IPS DF 6.9 (cell line): ENCODE measurements around the gene CCDC85C.

ENCODE experiments used
- DNase-seq: peaks from one replicate; pipeline ENCODE4 v3.0.0-alpha.2; 2013; ENCODE audit warnings: low read depth, low spot score
- H3K27ac ChIP-seq: one replicate; pipeline ENCODE4 v1.5.1; 2013; ENCODE audit warnings: low read length, control low read depth
- H3K27me3 ChIP-seq: 2 replicates; pipeline ENCODE4 v1.6.1; 2013; ENCODE audit warnings: mild to moderate bottlenecking, low read length; ENCODE audit not compliant: control insufficient read depth, insufficient read depth
- H3K36me3 ChIP-seq: 2 replicates; pipeline ENCODE4 v1.6.1; 2013; ENCODE audit warnings: low read length; ENCODE audit not compliant: control insufficient read depth, insufficient read depth
- H3K4me1 ChIP-seq: 2 replicates; pipeline ENCODE4 v1.6.1; 2013; ENCODE audit warnings: low read length; ENCODE audit not compliant: control insufficient read depth, insufficient read depth
- H3K4me3 ChIP-seq: 2 replicates; pipeline ENCODE4 v1.5.1; 2013; ENCODE audit warnings: mild to moderate bottlenecking, low read length
- H3K9me3 ChIP-seq: 2 replicates; pipeline ENCODE4 v1.6.1; 2013; ENCODE audit warnings: low read length, inconsistent platforms; ENCODE audit not compliant: control insufficient read depth, insufficient read depth
- WGBS: extraction: QIAGEN DNeasy Blood & Tissue Kit; methylation state at CpG from one replicate; pipeline ENCODE4 v1.1.7; 2013; ENCODE audit warnings: mixed read lengths, missing lambda C conversion rate; ENCODE audit not compliant: insufficient read length, insufficient coverage; 5-methylcytosine and 5-hydroxymethylcytosine counted together

Gene CCDC85C

GRCh38 chr14:99552021-99552553, 51.9 kb downstream of the CCDC85C start:
- no peak overlapping the region for H3K4me3 ChIP-seq
- no peak overlapping the region for H3K27ac ChIP-seq
- no peak for DNase-seq
- H3K4me1 ChIP-seq: peaks cover 7% of the 10 kb centered on the region
- no CpG with 5 or more reads among the region's 9 CpGs for WGBS
- no peaks in the 10 kb centered on the region for H3K27me3 ChIP-seq
- H3K36me3 ChIP-seq: no peaks in the 10 kb centered on the region
- H3K9me3 ChIP-seq: no peaks in the 10 kb centered on the region

GRCh38 chr14:99551034-99551922, 52.7 kb downstream of the CCDC85C start:
- Histone ChIP-seq H3K4me1 (peaks cover 7% of the 10 kb centered on the region), H3K4me3 (no peak overlapping the region), H3K36me3 (no peaks in the 10 kb centered on the region), H3K27ac (no peak overlapping the region), H3K27me3 (no peaks in the 10 kb centered on the region), H3K9me3 (no peaks in the 10 kb centered on the region)
- DNase-seq: no peak
- WGBS: no CpG with 5 or more reads among the region's 11 CpGs

GRCh38 chr14:99550387-99550992, 53.5 kb downstream of the CCDC85C start:
- Histone ChIP-seq H3K4me3 (no peak overlapping the region), H3K27ac (no peak overlapping the region), H3K9me3 (no peaks in the 10 kb centered on the region), H3K36me3 (no peaks in the 10 kb centered on the region), H3K27me3 (no peaks in the 10 kb centered on the region), H3K4me1 (peaks cover 11% of the 10 kb centered on the region)
- no CpG with 5 or more reads among the region's 11 CpGs for WGBS
- DNase-seq: no peak

- no peak overlapping the region for H3K27ac ChIP-seq
- H3K36me3 ChIP-seq: no peaks in the 10 kb centered on the region
- H3K9me3 ChIP-seq: no peaks in the 10 kb centered on the region
- WGBS: no CpG with 5 or more reads among the region's 10 CpGs
- DNase-seq: no peak
- H3K4me3 ChIP-seq: no peak overlapping the region
- H3K4me1 ChIP-seq: peaks cover 12% of the 10 kb centered on the region
- no peaks in the 10 kb centered on the region for H3K27me3 ChIP-seq
These were observed 54.3 kb downstream of the CCDC85C start for GRCh38 chr14:99549684-99550083.

- Histone ChIP-seq H3K4me1 (peaks cover 12% of the 10 kb centered on the region), H3K4me3 (no peak overlapping the region), H3K9me3 (no peaks in the 10 kb centered on the region), H3K36me3 (no peaks in the 10 kb centered on the region), H3K27ac (no peak overlapping the region), H3K27me3 (no peaks in the 10 kb centered on the region)
- WGBS: no CpG with 5 or more reads among the region's 10 CpGs
- no peak for DNase-seq
These were observed 55.0 kb downstream of the CCDC85C start for GRCh38 chr14:99548871-99549515.

- no CpG with 5 or more reads among the region's 18 CpGs for WGBS
- H3K36me3 ChIP-seq: no peaks in the 10 kb centered on the region
- H3K4me1 ChIP-seq: peaks cover 12% of the 10 kb centered on the region
- no peaks in the 10 kb centered on the region for H3K27me3 ChIP-seq
- DNase-seq: no peak
- H3K9me3 ChIP-seq: no peaks in the 10 kb centered on the region
- H3K4me3 ChIP-seq: no peak overlapping the region
- H3K27ac ChIP-seq: no peak overlapping the region
These were observed 55.8 kb downstream of the CCDC85C start for GRCh38 chr14:99548255-99548654.

- Histone ChIP-seq H3K9me3 (no peaks in the 10 kb centered on the region), H3K4me3 (no peak overlapping the region), H3K27me3 (no peaks in the 10 kb centered on the region), H3K27ac (no peak overlapping the region), H3K36me3 (no peaks in the 10 kb centered on the region), H3K4me1 (peaks cover 13% of the 10 kb centered on the region)
- no peak for DNase-seq
- no CpG with 5 or more reads among the region's 13 CpGs for WGBS
These were observed 57.6 kb downstream of the CCDC85C start for GRCh38 chr14:99546234-99546879.

GRCh38 chr14:99545586-99545985, 58.4 kb downstream of the CCDC85C start:
- H3K27me3 ChIP-seq: no peaks in the 10 kb centered on the region
- H3K9me3 ChIP-seq: no peaks in the 10 kb centered on the region
- H3K4me3 ChIP-seq: no peak overlapping the region
- no CpG with 5 or more reads among the region's 6 CpGs for WGBS
- peaks cover 12% of the 10 kb centered on the region for H3K4me1 ChIP-seq
- DNase-seq: no peak
- no peaks in the 10 kb centered on the region for H3K36me3 ChIP-seq
- H3K27ac ChIP-seq: no peak overlapping the region

- Histone ChIP-seq H3K36me3 (no peaks in the 10 kb centered on the region), H3K27ac (no peak overlapping the region), H3K27me3 (no peaks in the 10 kb centered on the region), H3K4me1 (peaks cover 12% of the 10 kb centered on the region), H3K9me3 (no peaks in the 10 kb centered on the region), H3K4me3 (no peak overlapping the region)
- no peak for DNase-seq
- WGBS: no CpG with 5 or more reads among the region's 11 CpGs
These were observed 59.0 kb downstream of the CCDC85C start for GRCh38 chr14:99544991-99545390.

GRCh38 chr14:99543985-99544384, 60.0 kb downstream of the CCDC85C start:
- no CpG with 5 or more reads among the region's 12 CpGs for WGBS
- peaks cover 7% of the 10 kb centered on the region for H3K4me1 ChIP-seq
- no peak overlapping the region for H3K27ac ChIP-seq

More at GRCh38 chr14:99543985-99544384, 60.0 kb downstream of the CCDC85C start:
- no peak for DNase-seq
- no peaks in the 10 kb centered on the region for H3K27me3 ChIP-seq
- H3K9me3 ChIP-seq: no peaks in the 10 kb centered on the region
- no peaks in the 10 kb centered on the region for H3K36me3 ChIP-seq
- H3K4me3 ChIP-seq: no peak overlapping the region
